Activated effector memory CD4-positive, alpha-beta T cell treated with Interleukin-2 at 50 U/mL for 16 hours (primary cell): ENCODE results near the gene METTL8.

Experiments
- DNase-seq: peaks from one replicate; pipeline ENCODE4 v3.0.0-alpha.2; 2020

The METTL8 gene

GRCh38 chr2:171308280-171309054 lies 125.3 kb downstream of the METTL8 start:
- DNase-seq = no peak

- no peak for DNase-seq
Observed at GRCh38 chr2:171307560-171307959, 126.2 kb downstream of the METTL8 start.

GRCh38 chr2:171297956-171298355 lies 135.8 kb downstream of the METTL8 start:
- no peak for DNase-seq

GRCh38 chr2:171294608-171295007 lies 139.2 kb downstream of the METTL8 start:
- DNase-seq = no peak

GRCh38 chr2:171293661-171294060 lies 140.1 kb downstream of the METTL8 start:
- no peak for DNase-seq

GRCh38 chr2:171289991-171290390 lies 143.8 kb downstream of the METTL8 start:
- no peak for DNase-seq

- no peak for DNase-seq
Observed at GRCh38 chr2:171289316-171289715, 144.5 kb downstream of the METTL8 start.

GRCh38 chr2:171287611-171288010 lies 146.2 kb downstream of the METTL8 start:
- DNase-seq = no peak

GRCh38 chr2:171287036-171287571 lies 146.7 kb downstream of the METTL8 start:
- no peak for DNase-seq

GRCh38 chr2:171281110-171281509 lies 152.7 kb downstream of the METTL8 start:
- DNase-seq = no peak

GRCh38 chr2:171279983-171280790 lies 153.6 kb downstream of the METTL8 start:
- no peak for DNase-seq

GRCh38 chr2:171274757-171275156 lies 159.0 kb downstream of the METTL8 start:
- DNase-seq = no peak

GRCh38 chr2:171271971-171272436 lies 161.8 kb downstream of the METTL8 start:
- DNase-seq = no peak

- no peak for DNase-seq
Observed at GRCh38 chr2:171271386-171271785, 162.4 kb downstream of the METTL8 start.

GRCh38 chr2:171267855-171268629 lies 165.7 kb downstream of the METTL8 start:
- no peak for DNase-seq
